ACC112 (cell line): ENCODE results near the gene GRM4.

Source experiments
- H2AFZ ChIP-seq: fragments of 200-600 bp; sonication (generic); one replicate; pipeline ENCODE4 v1.6.0; 2017; ENCODE audit warnings: antibody characterized with exemption, low read length; ENCODE audit not compliant: unreplicated experiment
- H3K27ac ChIP-seq: fragments of 200-600 bp; sonication (generic); 2 replicates; pipeline ENCODE4 v1.5.1; 2014; ENCODE audit warnings: low read depth, mild to moderate bottlenecking, antibody characterized with exemption, low read length, moderate library complexity
- H3K27me3 ChIP-seq: fragments of 200-600 bp; sonication (generic); 2 replicates; pipeline ENCODE4 v1.6.1; 2014; ENCODE audit warnings: mild to moderate bottlenecking, antibody characterized with exemption, low read length, moderate library complexity, mixed read lengths; ENCODE audit not compliant: insufficient read depth
- H3K36me3 ChIP-seq: fragments of 200-600 bp; sonication (generic); 2 replicates; pipeline ENCODE4 v1.6.1; 2016; ENCODE audit warnings: mild to moderate bottlenecking, antibody characterized with exemption, low read length, moderate library complexity, mixed read lengths; ENCODE audit not compliant: insufficient read depth
- H3K4me1 ChIP-seq: fragments of 200-600 bp; sonication (generic); one replicate; pipeline ENCODE4 v1.6.1; 2016; ENCODE audit warnings: low read length, mixed read lengths; ENCODE audit not compliant: insufficient read depth, unreplicated experiment, control insufficient read depth
- H3K4me3 ChIP-seq: fragments of 200-600 bp; sonication (generic); 2 replicates; pipeline ENCODE4 v1.5.1; 2014; ENCODE audit warnings: mild to moderate bottlenecking, low read depth, low read length
- H3K79me2 ChIP-seq: fragments of 200-600 bp; sonication (generic); one replicate; pipeline ENCODE4 v1.6.0; 2016; ENCODE audit warnings: low read length; ENCODE audit not compliant: control insufficient read depth, unreplicated experiment, insufficient read depth

GRM4 gene

DNA sequence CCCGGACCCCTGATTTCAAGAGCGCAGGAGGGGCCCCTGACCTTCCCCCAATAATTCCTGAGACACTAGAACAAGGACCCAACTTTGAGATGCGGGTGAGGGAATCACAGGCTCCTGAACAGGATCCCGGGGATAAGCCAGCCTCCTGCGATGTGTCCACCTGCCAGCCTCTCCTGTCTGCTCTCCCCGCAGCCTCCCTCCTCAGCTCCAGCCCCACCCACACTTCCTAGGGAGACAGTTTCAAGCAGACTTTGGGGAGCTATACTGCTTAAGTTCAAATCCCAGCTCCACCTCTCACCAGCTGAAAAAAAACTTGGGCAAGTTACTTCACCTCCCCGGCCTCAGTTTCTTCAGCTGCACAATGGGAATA, 50.8 kb downstream of the GRM4 start:
- Histone ChIP-seq H3K27me3 (peaks cover 49% of the 10 kb centered on the region), H3K4me1 (no peaks in the 10 kb centered on the region), H3K36me3 (no peaks in the 10 kb centered on the region), H2AFZ (no peak overlapping the region), H3K79me2 (no peaks in the 10 kb centered on the region), H3K27ac (no peak overlapping the region), H3K4me3 (no peak overlapping the region)

DNA sequence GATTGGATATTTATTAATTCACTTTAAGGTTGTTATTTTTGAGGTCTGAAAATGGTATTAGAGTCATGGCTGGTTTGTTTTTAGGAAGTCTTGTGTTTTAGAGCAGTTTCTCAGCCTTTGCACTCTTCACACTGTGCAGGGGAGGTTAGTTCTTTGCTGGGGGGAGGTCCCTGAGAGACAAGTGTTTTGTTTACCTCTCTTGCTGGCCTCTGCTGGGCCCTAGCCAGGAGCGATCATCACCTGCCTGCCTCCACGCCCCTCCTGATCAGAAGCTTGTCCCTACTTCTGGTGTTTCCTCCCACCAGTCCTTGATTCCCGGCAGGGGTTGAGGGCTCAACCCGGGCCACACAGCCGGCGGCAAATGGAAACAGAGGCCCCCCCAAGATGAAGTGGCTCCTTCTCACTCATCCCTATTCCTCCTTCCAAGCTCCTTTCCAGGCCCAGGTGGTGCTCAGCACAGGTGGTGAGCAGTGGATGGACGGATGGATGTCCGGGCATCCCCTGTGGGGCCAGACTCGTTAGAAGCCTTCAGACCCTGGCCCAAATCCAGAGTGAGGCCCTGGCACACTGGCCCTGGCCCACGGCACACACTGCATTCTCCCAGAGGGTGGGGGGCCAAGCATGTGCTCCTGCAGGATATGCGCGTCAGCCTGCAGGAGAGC, 51.3 kb downstream of the GRM4 start:
- no peaks in the 10 kb centered on the region for H3K79me2 ChIP-seq
- no peaks in the 10 kb centered on the region for H3K4me1 ChIP-seq
- peaks cover 49% of the 10 kb centered on the region for H3K27me3 ChIP-seq
- no peak overlapping the region for H2AFZ ChIP-seq
- H3K4me3 ChIP-seq: no peak overlapping the region
- no peak overlapping the region for H3K27ac ChIP-seq
- H3K36me3 ChIP-seq: no peaks in the 10 kb centered on the region

GRCh38 chr6:34093854-34094430, 51.9 kb downstream of the GRM4 start:
- H3K4me3 ChIP-seq: no peak overlapping the region
- H3K4me1 ChIP-seq: no peaks in the 10 kb centered on the region
- peaks cover 49% of the 10 kb centered on the region for H3K27me3 ChIP-seq
- H3K27ac ChIP-seq: no peak overlapping the region
- H3K36me3 ChIP-seq: no peaks in the 10 kb centered on the region
- H3K79me2 ChIP-seq: no peaks in the 10 kb centered on the region
- H2AFZ ChIP-seq: no peak overlapping the region

GRCh38 chr6:34093206-34093605, 52.7 kb downstream of the GRM4 start:
- Histone ChIP-seq H3K4me3 (no peak overlapping the region), H3K27me3 (peaks cover 49% of the 10 kb centered on the region), H3K79me2 (no peaks in the 10 kb centered on the region), H3K36me3 (no peaks in the 10 kb centered on the region), H3K27ac (no peak overlapping the region), H2AFZ (no peak overlapping the region), H3K4me1 (no peaks in the 10 kb centered on the region)

DNA sequence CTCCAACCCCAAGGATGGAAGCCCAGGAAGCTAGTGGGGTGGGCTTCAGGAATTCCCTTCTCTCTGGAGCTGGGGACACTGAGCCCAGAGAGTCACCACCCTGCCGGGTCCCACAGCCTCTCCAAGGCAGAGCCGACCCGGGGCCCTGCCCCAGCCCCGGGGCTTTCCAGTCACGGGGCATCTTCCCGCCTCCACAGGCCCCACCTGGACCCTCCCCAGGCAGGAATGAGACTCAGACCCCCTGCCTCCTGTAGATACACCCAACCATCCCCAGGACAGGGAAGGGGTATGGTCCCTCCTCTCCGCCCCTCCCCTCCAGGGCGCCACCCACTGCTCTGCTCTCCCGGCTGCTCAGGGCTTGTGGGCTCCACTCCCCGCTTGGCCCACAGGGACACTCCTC, 53.3 kb downstream of the GRM4 start:
- Histone ChIP-seq H3K27me3 (peaks cover 44% of the 10 kb centered on the region), H3K27ac (no peak overlapping the region), H3K4me1 (no peaks in the 10 kb centered on the region), H3K36me3 (no peaks in the 10 kb centered on the region), H3K79me2 (no peaks in the 10 kb centered on the region), H3K4me3 (no peak overlapping the region), H2AFZ (no peak overlapping the region)

GRCh38 chr6:34090935-34091334, 55.0 kb downstream of the GRM4 start:
- H3K4me3 ChIP-seq: no peak overlapping the region
- H2AFZ ChIP-seq: no peak overlapping the region
- H3K79me2 ChIP-seq: no peaks in the 10 kb centered on the region
- H3K27ac ChIP-seq: no peak overlapping the region
- H3K27me3 ChIP-seq: peaks cover 36% of the 10 kb centered on the region
- no peaks in the 10 kb centered on the region for H3K4me1 ChIP-seq
- H3K36me3 ChIP-seq: no peaks in the 10 kb centered on the region

DNA sequence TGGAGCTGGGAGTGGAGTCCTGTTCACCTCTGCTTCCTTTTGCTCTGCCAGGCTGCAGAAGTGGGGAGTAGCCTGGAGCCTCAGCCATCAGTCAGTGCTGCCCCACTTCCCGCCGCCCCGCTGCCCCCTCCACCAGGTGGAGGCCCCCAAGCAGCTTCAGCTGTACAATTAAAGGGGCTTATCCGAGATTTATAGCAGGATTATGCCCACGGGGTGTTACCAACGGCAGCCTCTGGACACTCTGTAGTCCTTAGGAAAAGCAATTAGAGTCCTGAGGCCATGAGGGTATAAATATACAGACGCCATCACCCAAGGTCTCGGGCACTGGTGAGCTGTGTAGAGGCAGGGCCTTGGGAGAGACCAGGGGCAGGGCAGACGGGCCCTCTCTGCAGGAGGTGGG, 55.4 kb downstream of the GRM4 start:
- H3K27me3 ChIP-seq: peaks cover 32% of the 10 kb centered on the region
- H3K4me3 ChIP-seq: no peak overlapping the region
- no peak overlapping the region for H3K27ac ChIP-seq
- H3K4me1 ChIP-seq: no peaks in the 10 kb centered on the region
- no peak overlapping the region for H2AFZ ChIP-seq
- no peaks in the 10 kb centered on the region for H3K79me2 ChIP-seq
- H3K36me3 ChIP-seq: no peaks in the 10 kb centered on the region

DNA sequence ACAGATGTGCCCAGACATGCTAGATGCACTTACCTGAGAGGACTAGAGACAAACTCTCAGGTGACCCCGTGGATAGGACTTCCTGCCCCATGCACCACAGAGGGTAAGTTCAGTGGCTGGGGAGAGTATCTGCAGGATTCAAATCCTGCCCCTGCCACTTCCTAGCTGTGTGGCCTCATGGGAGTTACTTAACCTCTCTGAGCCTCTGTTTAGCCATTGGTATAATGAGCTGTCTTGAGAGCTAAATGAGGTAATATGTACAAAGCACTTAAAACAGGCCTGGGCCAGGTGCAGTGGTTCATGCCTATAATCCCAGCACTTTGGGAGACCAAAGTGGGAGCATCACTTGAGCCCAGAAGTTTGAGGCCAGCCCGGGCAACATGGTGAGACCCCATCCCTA, 59.3 kb downstream of the GRM4 start:
- H3K4me1 ChIP-seq: no peaks in the 10 kb centered on the region
- H2AFZ ChIP-seq: no peak overlapping the region

DNA sequence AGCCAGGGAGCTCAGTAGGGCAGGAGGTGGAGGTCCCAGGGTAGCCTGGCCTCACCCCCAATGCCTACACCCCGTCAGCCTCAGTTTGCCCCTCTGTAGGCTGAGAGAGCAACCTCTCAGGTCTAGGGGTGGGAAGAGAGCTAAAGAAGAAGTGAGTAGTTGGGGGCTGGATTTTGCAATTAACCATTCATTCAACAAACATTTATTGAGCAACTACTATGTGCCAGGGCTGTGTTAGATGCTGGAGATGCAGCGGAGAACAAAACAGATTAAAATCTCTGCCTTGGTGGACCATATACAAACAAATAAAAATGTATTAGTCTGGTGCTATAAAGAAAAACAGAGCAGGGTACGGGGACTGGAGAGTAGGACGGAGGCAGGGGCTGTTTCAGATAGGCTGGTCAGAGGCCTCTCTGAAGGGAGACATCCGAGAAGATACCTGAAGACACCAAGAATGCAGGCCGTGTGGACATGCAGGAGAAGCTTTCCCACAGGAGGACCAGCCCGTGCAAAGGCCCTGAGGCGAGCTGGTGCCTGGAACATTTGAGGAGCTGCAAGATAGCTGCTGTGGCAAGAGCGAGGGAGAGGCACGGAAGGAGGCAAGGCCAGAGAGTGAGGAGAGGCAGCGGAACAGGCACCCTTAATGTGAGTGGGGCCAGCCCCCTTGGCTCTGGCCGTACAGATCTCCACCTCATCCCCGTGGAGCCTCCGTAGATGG, 60.3 kb downstream of the GRM4 start:
- Histone ChIP-seq H3K79me2 (no peaks in the 10 kb centered on the region), H3K36me3 (no peaks in the 10 kb centered on the region), H3K27me3 (no peaks in the 10 kb centered on the region), H3K27ac (no peak overlapping the region), H3K4me3 (no peak overlapping the region), H3K4me1 (no peaks in the 10 kb centered on the region), H2AFZ (no peak overlapping the region)

More for the DNA sequence above, 59.3 kb downstream of the GRM4 start:
- H3K36me3 ChIP-seq: no peaks in the 10 kb centered on the region
- no peak overlapping the region for H3K4me3 ChIP-seq
- no peaks in the 10 kb centered on the region for H3K79me2 ChIP-seq
- H3K27me3 ChIP-seq: no peaks in the 10 kb centered on the region
- H3K27ac ChIP-seq: no peak overlapping the region

DNA sequence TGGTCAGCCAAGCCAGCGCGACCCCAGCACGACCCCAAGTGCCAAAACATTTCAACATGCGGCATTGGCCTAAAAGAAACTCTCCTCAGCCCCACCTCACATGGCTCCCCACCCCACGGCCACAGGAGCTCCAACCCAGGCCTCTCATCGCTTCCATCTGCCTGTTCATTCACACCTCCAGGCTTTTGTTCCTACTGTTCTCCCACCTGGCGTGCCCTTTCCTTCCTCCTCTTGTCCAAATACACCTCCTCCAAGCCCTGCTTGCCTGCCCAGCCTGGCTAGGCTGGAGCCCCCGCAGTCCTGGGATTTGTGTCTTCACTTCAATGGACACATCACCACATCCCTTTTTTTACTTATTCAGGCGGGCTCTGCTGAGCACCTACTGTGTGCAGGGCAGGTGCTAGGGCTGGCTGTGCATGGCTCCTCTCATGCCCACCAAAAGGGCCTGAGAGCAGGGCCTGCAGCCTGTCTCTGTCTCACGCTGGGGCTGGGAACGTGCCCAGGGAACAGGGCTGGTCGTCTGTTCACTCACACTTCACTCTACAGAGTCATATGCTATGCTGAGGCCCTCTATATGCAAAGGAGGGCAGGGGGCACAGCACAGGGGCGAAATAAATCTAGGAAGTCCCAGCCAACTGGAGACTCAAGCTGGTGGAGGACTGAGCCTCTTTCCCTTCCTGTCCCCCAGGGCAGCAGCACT, 61.1 kb downstream of the GRM4 start:
- Histone ChIP-seq H3K79me2 (no peaks in the 10 kb centered on the region), H3K27ac (no peak overlapping the region), H2AFZ (no peak overlapping the region), H3K4me1 (no peaks in the 10 kb centered on the region), H3K4me3 (no peak overlapping the region), H3K36me3 (no peaks in the 10 kb centered on the region), H3K27me3 (no peaks in the 10 kb centered on the region)
